ENCODE measurements around the gene CCDC89.

DNA sequence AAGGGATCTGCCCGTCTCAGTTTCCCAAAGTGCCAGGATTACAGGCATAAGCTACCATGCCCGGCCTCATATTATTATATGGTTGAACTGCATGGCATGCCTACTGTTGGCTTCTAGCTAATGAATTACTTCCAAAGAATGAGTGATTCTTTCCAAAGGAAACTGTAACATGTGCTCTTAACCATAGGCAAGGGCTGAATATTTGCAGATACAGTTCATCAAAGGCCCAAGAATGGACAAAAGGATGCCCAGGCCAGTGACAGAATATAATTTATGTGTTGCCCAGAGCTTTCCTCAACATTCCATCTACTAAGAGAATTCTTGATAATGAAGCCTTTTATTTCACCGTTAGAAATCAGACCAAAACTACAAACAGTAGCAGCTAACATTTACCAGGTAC lies 27.0 kb upstream of the CCDC89 start:
- TF ChIP-seq POLR2A (IDR thresholded peaks at IDR 0.05) = no peak
- TF ChIP-seq, protein P1, sequence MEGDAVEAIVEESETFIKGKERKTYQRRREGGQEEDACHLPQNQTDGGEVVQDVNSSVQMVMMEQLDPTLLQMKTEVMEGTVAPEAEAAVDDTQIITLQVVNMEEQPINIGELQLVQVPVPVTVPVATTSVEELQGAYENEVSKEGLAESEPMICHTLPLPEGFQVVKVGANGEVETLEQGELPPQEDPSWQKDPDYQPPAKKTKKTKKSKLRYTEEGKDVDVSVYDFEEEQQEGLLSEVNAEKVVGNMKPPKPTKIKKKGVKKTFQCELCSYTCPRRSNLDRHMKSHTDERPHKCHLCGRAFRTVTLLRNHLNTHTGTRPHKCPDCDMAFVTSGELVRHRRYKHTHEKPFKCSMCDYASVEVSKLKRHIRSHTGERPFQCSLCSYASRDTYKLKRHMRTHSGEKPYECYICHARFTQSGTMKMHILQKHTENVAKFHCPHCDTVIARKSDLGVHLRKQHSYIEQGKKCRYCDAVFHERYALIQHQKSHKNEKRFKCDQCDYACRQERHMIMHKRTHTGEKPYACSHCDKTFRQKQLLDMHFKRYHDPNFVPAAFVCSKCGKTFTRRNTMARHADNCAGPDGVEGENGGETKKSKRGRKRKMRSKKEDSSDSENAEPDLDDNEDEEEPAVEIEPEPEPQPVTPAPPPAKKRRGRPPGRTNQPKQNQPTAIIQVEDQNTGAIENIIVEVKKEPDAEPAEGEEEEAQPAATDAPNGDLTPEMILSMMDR (IDR thresholded peaks at IDR 0.05) = no peak
